ENCODE results near the gene SERPINA12. TPM values are rescaled to one million over a fixed set of nuclear protein-coding genes. Genes with fewer than 3 reads are reported as not detected.

Gene SERPINA12
- total and polyA plus RNA-seq, 10 of the 15 experiments (the other 5 are each of a cell fraction or from before 2014, with no cell fraction given): not detected

DNA sequence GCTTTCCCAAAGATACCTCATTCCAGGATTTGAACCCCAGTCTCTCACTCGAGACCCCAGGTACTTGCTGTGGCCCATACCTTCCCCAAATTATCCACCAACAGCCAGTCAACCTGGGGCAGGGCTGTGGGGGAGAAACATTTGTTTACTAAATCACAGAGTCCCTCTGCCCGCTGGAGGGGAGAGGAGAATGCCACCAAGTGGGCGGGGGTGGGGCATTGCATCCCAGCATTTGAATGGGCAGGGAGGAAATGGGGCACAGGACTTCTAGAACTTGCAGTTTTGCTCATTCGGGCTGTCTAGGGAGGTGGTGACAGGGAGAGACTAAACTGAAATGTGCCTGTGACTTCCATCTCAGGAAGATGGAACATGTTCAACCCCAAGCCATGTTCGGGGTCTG lies 22.4 kb downstream of the SERPINA12 start (continued):
- TF ChIP-seq ZNF622 (IDR thresholded peaks at IDR 0.05): no peak

- POLR2A ChIA-PET: interaction anchor here (0.5 kb wide), 1 partner anchor 1882 kb away, joined by 6 read pairs; no protein-coding TSS in a partner anchor
- RAD21 ChIA-PET (ENCODE audit: unreplicated experiment): interaction anchor here (0.6 to 3.2 kb wide), 9 partner anchors 41 to 354 kb away, joined by 3 to 29 read pairs (median 5); no protein-coding TSS in a partner anchor
- SMC1A ChIA-PET (ENCODE audit: uncharacterized antibody, unreplicated experiment): interaction anchor here (0.7 to 5.0 kb wide), 9 partner anchors 9 to 66 kb away, joined by 3 to 52 read pairs (median 3); no protein-coding TSS in a partner anchor
- 0 out of 2 replicates have a peak overlapping the region, but pooled peaks have one; percentile 13 for H3K4me2 ChIP-seq (ENCODE audit: control insufficient read depth, insufficient read depth)
- CTCF ChIA-PET: interaction anchor here (0.6 to 5.6 kb wide), 28 partner anchors 10 to 354 kb away, joined by 3 to 95 read pairs (median 4); partner anchors contain the start of gene SERPINA9
- no peak for FAIRE-seq
- H3K36me3 ChIP-seq (ENCODE audit: control insufficient read depth in 2 of 2, insufficient read depth in 2 of 2, low read length in 1 of 2): no peaks in the 10 kb centered on the region
- peaks cover 0 to 2% of the 10 kb centered on the region in 2 experiments; a peak in 1 of 4 replicates for H3K27me3 ChIP-seq (replicated peaks in 1 of 2; ENCODE audit: control insufficient read depth in 2 of 2, insufficient read depth in 2 of 2, low read length in 1 of 2)
- no peak for DNase-seq (ENCODE audit: low read depth, low spot score)
- H4K20me1 ChIP-seq (ENCODE audit: control insufficient read depth, insufficient read depth): no peaks in the 10 kb centered on the region
- H3K4me1 ChIP-seq (ENCODE audit: control insufficient read depth, insufficient read depth, low read length): peaks cover 10% of the 10 kb centered on the region
- ATAC-seq: peak; percentile 64
- H3K4me3 ChIP-seq: no peak overlapping the region
- in situ Hi-C loops (cut with MboI) (no loop called here), intact Hi-C loops (cut with micrococcal nuclease; ENCODE audit: unreplicated experiment) (loop anchor here (1.0 to 10.0 kb wide), 4 partner anchors 52 to 351 kb away; no protein-coding TSS in a partner anchor)
- no peak overlapping the region for H3K27ac ChIP-seq (ENCODE audit: control insufficient read depth, insufficient read depth)
- H2AFZ ChIP-seq (ENCODE audit: control insufficient read depth, low read depth, low read length): peak overlapping the region; percentile 64
- H3K79me2 ChIP-seq (ENCODE audit: control insufficient read depth, insufficient read depth, low read length): no peaks in the 10 kb centered on the region
- no TSS peak for BruUV-seq (replicated peaks)
- H3K9ac ChIP-seq (ENCODE audit: control insufficient read depth, insufficient read depth, low read length): no peak overlapping the region
- 4% methylated on average over 26 of the region's 26 CpGs for WGBS (ENCODE audit: insufficient coverage, insufficient replicate concordance, low lambda C conversion rate, missing lambda C conversion rate)
- no peaks in the 10 kb centered on the region; the same call in 2 of the 3 replicates for H3K9me3 ChIP-seq (replicated peaks; ENCODE audit: control insufficient read depth, insufficient read depth, low read length)
- TF ChIP-seq PKNOX1 (IDR thresholded peaks at IDR 0.05) (no peak), YY1 (IDR thresholded peaks at IDR 0.05; ENCODE audit: low read depth, low read length) (peak; percentile 64), SMARCA5 (IDR thresholded peaks at IDR 0.05) (no peak), ZNF217 (IDR thresholded peaks at IDR 0.05) (no peak), RAD51 (IDR thresholded peaks at IDR 0.05) (no peak), CHD2 (IDR thresholded peaks at IDR 0.05; ENCODE audit: borderline replicate concordance, low read depth, low read length) (no peak), SMC3 (IDR thresholded peaks at IDR 0.05; ENCODE audit: borderline replicate concordance, low read length) (peak; percentile 87), RELA (IDR thresholded peaks at IDR 0.05; ENCODE audit: borderline replicate concordance, partially characterized antibody) (peak; percentile 10), POU2F2 (IDR thresholded peaks at IDR 0.05; ENCODE audit: borderline replicate concordance, low read depth, low read length) (no peak), BHLHE40 (IDR thresholded peaks at IDR 0.05; ENCODE audit: borderline replicate concordance in 1 of 2, low read depth in 2 of 2, low read length in 1 of 2) (no peak), MYB (IDR thresholded peaks at IDR 0.05; ENCODE audit: borderline replicate concordance, low read depth, low read length) (no peak)
- TF ChIP-seq, protein P1, sequence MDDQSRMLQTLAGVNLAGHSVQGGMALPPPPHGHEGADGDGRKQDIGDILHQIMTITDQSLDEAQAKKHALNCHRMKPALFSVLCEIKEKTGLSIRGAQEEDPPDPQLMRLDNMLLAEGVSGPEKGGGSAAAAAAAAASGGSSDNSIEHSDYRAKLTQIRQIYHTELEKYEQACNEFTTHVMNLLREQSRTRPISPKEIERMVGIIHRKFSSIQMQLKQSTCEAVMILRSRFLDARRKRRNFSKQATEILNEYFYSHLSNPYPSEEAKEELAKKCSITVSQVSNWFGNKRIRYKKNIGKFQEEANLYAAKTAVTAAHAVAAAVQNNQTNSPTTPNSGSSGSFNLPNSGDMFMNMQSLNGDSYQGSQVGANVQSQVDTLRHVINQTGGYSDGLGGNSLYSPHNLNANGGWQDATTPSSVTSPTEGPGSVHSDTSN (IDR thresholded peaks at IDR 0.05; ENCODE audit: insufficient replicate concordance, low read depth, low read length): no peak
- TF ChIP-seq, protein P2, sequence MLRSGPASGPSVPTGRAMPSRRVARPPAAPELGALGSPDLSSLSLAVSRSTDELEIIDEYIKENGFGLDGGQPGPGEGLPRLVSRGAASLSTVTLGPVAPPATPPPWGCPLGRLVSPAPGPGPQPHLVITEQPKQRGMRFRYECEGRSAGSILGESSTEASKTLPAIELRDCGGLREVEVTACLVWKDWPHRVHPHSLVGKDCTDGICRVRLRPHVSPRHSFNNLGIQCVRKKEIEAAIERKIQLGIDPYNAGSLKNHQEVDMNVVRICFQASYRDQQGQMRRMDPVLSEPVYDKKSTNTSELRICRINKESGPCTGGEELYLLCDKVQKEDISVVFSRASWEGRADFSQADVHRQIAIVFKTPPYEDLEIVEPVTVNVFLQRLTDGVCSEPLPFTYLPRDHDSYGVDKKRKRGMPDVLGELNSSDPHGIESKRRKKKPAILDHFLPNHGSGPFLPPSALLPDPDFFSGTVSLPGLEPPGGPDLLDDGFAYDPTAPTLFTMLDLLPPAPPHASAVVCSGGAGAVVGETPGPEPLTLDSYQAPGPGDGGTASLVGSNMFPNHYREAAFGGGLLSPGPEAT (IDR thresholded peaks at IDR 0.05; ENCODE audit: low read depth): no peak
These were observed 23.1 kb downstream of the SERPINA12 start for GRCh38 chr14:94485944-94486841.

Data from GM12878 (cell line).